ENCODE data around the gene WDFY4.

Gene WDFY4

GRCh38 chr10:48878091-48878490, 193.4 kb downstream of the WDFY4 start:
- no peak for DNase-seq (ENCODE audit: low read depth in 3 of 3)

DNA sequence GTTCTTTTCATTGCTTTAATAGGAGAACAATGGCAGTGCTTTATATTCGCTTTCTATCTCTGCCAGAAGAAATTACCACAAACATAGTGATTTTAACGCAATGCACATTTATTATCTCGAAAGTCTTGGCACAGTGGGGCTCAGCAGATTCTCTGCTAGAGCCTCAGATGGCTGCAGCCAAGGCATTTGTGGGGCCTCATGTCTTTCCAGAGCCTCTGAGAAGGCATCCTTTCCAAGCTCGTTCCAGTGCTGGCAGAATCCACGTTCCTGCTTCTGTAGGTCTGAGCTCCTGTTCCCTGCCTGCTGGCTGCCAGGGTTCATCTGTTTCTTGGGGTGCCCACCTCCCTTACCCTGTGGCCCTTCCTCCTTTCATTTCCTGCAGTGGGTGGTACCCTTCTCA, 194.8 kb downstream of the WDFY4 start:
- DNase-seq (ENCODE audit: low read depth in 3 of 3) = no peak

DNA sequence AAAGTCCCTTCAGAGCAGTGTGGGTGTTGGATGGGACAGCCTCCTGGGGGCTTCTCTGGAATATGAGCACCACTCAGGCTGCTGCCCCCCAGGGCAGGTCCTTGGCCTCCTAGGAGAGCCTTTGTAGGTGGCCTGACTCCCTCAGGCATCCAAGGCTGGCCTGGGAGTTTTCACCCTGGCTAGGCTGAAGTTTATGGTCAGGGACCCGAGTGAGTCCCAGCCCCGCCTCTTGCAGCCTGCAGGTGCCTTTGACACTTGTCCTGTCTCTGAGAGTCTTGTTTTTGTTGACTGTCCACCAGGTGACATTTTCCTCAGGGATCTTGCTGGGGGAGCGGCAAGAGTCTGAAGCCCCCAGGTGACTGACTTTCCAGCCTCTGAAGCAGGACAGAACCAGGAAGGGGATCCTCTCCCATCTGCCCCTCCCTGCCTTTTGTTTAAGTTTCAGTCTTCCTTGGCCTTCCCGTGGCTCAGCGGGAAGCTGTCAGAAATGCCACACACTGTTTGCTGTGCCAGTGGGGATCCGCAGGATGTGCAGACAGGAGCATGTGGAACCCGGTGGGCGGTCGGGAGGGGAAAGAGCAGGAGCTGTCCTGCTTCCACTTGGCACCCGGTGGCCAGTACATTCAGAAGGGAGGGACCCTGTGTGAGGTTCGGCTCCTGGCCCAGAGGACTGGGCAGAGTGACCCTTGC, 195.5 kb downstream of the WDFY4 start:
- no peak for DNase-seq (ENCODE audit: low read depth in 3 of 3)

- no peak for DNase-seq (ENCODE audit: low read depth in 3 of 3)
Measured at GRCh38 chr10:48881937-48882336, 197.3 kb downstream of the WDFY4 start.

- no peak for DNase-seq (ENCODE audit: low read depth in 3 of 3)
Measured at GRCh38 chr10:48882881-48883280, 198.2 kb downstream of the WDFY4 start.

DNA sequence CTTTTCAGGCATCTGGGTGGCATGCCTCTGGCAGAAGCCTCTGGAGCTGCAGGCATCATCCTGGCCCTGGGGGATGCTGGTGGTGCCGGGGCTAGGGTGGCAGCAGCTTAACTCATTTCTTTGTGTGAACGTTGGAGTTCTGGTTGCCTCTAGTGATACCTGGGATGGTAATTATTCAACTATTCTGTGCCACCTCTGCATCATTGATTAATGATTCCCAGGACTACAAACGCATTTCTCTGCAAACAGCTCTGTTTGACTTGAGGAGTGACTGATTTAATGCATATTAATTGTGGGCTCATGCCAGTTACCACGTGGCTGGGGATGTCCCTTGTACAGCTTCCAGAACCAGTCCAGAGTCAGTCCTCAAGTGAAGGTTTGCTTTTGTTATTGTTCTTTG, 199.0 kb downstream of the WDFY4 start:
- DNase-seq (ENCODE audit: low read depth in 3 of 3) = no peak

GRCh38 chr10:48884179-48885045, 199.7 kb downstream of the WDFY4 start:
- DNase-seq (ENCODE audit: low read depth in 3 of 3) = no peak

DNA sequence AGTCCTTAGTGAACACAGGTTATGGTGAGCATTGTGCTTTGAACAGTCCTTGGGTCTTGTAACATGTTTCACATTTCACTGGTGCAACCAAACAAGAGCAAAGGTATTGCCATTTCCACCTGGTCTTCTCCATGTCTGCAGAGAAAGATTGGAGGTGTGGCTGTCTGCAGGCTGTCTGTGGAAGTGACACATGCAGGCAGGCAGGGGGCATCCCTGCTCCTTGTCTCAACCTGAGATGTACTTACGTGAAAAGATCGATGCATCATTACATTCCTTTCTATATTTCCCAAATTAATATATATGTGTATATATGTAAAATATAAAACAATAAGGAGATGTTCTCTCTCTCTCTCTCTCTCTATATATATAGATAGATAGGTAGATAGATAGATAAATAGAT, 200.7 kb downstream of the WDFY4 start:
- DNase-seq (ENCODE audit: low read depth in 3 of 3) = no peak

- DNase-seq (ENCODE audit: low read depth in 3 of 3) = no peak
Measured at GRCh38 chr10:48887982-48888381, 203.3 kb downstream of the WDFY4 start.

- no peak for DNase-seq (ENCODE audit: low read depth in 3 of 3)
Measured at GRCh38 chr10:48890888-48891850, 206.5 kb downstream of the WDFY4 start.

DNA sequence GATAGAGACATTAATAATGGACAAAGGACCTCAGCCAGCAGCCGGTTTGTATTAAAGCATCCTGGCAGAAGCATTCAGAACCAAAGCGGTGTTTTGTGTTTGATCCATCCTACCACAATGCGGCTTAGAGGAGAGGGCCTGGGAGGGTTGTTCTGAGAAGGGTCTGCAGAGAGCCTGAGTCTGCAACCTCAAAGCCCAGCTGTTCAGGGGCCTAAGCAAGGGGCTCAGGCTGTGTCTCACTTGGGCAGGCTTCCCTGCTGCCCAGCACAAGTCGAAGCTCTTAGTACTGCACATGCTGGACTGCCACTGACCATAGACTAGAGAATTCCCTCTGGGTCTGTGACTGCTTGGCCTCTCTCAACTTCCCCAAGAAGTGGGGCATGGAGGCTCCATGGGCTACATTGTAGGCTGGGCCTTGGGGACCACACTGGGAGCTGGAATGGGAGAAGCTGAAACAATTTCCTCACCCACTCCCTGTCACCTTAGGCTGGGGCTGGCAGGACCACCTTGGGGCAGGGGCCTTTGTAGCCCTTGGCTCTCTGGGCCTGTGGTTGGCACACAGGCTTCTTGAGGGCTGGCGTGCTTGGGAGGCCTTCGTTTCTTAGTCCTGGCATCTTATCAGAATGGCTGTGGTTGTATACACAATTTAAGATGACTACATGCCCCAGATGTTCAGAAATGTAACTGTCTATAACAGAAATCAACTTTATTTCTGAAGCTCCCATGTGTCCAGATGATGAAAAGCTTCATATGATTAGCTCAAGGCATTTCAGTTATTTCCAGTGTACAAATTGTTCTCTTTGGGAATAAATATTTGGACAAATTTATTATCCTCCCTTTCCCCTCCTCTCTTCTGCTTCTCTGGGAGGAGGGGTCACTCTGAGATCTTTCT, 210.5 kb downstream of the WDFY4 start:
- no peak for DNase-seq (ENCODE audit: low read depth in 3 of 3)

DNA sequence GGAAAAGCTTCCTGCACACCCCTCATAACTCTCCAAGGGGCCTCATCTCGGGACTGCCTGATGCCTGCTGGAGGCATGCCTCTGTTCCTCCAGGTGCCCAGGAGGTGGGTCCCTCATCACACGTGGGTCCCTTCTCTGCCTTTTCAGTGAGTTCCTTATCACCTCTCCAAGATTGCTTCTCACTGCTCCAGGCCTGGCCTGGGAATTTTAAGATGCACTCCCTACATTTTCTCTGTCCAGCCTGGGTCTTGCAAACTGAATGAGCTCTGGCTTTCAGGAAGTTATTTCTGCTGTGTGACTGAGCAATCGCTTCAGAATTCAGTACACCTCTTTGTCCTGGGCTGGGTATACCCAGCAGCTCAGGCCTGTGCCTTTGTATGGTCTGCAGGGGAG, 211.1 kb downstream of the WDFY4 start:
- no peak for DNase-seq (ENCODE audit: low read depth in 3 of 3)

GRCh38 chr10:48896756-48897440, 212.2 kb downstream of the WDFY4 start:
- DNase-seq (ENCODE audit: low read depth in 3 of 3) = no peak

DNA sequence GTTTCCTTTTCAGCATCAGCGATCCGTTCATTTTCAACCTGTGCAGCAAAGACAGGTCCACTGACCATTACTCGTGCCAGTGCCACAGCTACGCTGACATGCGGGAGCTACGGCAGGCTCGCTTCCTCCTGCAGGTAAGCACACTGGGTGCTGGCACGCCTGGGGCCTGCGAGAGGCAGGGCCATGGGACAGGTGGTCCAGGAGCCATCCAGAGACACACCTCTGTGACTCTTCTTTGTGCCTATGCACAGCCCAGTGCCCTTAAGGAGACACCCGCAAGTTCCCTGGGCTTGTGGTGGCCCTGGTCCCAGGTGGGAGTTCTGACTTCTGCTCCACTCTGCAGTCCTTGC, 212.7 kb downstream of the WDFY4 start:
- DNase-seq (ENCODE audit: low read depth in 3 of 3) = no peak

DNA sequence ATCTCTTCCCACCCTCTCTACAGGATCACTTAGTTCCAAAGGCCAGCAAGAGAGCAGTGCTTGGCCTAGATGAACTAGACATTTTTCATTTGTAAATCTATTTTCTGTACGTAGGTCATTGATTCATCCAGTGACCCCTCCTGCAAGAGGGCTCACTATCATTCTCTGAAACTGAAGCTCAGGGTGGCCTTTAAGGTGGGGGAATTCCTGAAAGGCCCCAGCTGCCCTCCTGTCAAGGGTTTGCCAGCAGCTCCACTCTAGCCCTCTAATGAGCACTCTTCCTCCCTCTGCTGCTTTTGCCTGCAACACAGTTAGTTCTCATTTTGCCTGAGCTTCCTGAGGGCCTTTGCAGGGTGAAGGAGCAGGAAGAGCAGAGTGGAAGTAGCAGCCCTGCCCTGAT, 213.8 kb downstream of the WDFY4 start:
- DNase-seq (ENCODE audit: low read depth in 3 of 3) = no peak

DNA sequence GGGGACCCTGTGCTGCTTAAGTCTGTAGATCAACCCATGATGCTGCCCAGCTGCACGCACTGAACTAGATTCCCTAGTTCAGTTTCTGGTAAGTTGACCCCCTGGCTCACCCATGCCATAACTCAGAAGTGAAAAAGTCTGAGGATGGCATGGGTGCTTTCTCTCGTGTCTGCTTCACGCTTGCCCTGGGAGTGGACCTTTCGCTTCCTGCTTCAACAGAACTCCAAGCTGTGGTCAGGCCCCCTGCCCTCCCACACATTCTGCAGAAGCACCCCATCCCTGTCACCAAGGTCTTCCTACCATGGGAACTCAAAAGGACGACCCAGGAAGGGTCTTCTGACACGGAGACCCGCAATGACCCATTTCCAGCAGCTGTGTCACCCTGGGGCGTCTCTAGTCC, 215.1 kb downstream of the WDFY4 start:
- DNase-seq (ENCODE audit: low read depth in 3 of 3) = no peak

- no peak for DNase-seq (ENCODE audit: low read depth in 3 of 3)
Measured at GRCh38 chr10:48900371-48900801, 215.7 kb downstream of the WDFY4 start.

DNA sequence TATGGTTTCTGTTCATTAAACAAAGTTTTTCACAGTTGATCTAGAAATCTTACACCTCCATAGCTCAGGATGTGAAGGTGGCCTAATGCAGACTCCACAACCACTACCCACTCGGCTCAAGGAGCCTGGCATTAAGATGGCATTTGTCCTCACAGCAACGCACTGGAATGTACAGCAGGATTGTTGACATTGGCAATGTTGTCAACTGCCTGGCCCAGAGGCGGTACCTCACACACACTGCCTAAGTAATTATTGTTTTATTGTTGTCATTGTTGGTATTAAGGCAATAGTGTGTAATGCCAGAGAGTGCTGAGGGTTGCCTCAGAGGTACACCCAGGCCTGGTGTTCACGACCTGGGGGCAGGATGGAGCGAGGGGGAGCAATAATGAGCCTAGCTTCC, 216.6 kb downstream of the WDFY4 start:
- DNase-seq (ENCODE audit: low read depth in 3 of 3) = no peak

- DNase-seq (ENCODE audit: low read depth in 3 of 3) = no peak
Measured at GRCh38 chr10:48902096-48902495, 217.4 kb downstream of the WDFY4 start.

GRCh38 chr10:48903151-48903550, 218.5 kb downstream of the WDFY4 start:
- DNase-seq (ENCODE audit: low read depth in 3 of 3) = no peak

- no peak for DNase-seq (ENCODE audit: low read depth in 3 of 3)
Measured at GRCh38 chr10:48904861-48905260, 220.2 kb downstream of the WDFY4 start.
